Dedifferentiated amniotic fluid mesenchymal stem cell (primary cell): ENCODE measurements around the gene SP140.
"Not testable (repeated sequence)": the region's sequence is repeated elsewhere in the genome, so short reads cannot be mapped to it uniquely, and the experiment has no call there.

Source experiments
- DNase-seq: peaks from one replicate; pipeline ENCODE4 v3.0.0-alpha.2; 2016; ENCODE audit errors: extremely low spot score

Gene SP140

GRCh38 chr2:230224458-230224857, 1.1 kb upstream of the SP140 start:
- no peak for DNase-seq

- no peak for DNase-seq
Observed at GRCh38 chr2:230226051-230226551, 565 bp downstream of the SP140 start.

- no peak for DNase-seq
Observed at GRCh38 chr2:230227216-230227615, 1.7 kb downstream of the SP140 start.

- DNase-seq: no peak
Observed at GRCh38 chr2:230230087-230230486, 4.6 kb downstream of the SP140 start.

DNA sequence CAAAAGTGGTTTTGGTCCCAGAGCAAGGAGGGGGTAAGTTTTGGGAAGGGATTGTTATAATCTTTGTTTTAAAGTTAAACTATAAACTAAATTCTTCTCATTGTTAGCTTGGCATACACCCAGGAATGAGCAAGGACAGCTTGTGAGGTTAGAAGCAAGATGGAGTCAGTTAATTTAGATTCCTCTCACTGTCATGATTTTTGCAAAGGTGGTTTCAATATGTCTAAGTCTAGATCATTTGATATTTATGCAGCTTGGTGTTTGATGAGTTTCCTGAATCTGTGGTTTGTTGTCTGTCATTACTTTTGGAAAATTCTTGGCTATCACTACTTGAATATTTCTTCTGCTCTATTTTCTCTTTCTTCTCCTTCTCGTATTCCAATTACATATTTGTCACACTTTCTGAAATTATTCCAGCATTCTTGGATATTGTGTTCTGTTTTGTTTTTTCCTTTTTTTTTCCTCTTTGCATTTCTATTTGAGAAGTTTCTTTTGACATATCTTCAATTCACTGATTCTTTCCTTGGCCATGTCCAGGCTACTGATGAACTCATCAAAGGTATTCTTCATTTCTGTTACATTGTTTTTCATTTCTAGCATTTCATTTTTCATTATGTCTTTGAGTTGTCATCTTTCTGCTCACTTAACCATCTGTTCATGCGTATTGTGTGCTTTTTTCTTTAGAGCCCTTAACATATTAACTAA, 5.1 kb downstream of the SP140 start:
- DNase-seq: no peak

DNA sequence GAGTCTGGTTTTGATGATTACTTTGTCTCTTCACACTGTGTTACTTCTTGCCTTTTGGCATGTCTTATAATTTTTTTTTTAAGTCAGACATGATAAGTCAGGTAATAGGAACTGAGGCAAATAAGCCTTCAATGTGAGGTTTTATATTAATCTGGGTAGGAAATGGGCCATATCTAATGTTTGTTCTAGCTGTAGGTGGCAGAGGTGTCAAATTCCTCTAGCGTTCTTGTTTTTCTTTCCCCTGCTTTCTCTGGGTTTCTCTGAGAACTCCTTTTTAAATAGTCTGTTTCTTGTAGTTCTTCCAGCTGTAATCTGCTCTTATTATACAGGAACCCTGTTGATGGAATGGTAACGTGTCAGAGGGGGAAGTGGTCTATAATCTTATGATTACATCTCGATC, 5.7 kb downstream of the SP140 start:
- DNase-seq: no peak

DNA sequence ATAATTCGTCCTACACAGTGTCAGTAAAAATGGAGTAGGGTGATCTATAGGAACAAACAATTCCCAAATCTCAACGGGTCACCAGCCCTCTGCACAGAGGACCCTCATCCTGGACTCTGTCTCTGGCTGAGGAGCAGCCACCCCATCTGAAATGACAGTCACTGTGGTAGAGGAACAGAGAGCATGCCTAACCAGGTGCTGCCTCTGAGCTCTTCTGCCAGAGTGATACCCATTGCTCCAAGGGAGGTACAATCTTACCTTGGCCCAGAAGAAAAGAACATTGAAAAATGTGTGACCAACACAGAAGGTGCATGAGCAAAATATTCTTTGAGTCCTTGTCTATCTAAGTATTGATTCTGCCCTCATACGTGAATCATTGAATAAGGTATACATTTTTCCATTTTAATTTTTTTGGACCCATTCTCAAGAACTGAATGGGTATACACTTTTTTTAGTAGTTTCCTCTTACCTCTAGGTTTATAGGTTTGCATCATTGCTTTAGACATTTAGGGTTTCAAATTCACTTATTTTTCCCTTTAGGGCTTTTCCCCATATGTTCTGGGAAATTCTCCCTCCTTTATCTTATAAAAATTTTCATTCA, 8.7 kb downstream of the SP140 start:
- no peak for DNase-seq

- DNase-seq: no peak
Observed at GRCh38 chr2:230234845-230235244, 9.3 kb downstream of the SP140 start.

DNA sequence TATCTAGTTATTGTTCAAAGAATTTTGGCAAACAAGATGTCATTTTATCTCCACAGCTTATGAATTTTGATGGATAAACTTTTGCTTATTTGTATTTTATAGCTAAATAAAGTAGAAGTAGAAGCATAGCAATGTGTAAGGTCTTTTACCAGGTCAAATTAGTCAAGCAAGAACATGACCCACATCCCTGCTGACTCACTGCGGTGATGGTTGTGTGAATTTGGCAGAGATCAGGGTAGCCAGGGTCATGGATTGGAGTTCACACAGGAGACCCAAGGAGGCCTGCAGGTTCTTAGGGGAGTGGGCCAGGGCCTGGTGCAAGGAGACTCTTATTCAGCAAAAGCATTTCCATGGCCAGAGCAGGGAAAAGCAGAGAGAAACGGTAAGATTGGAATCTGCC, 18.7 kb downstream of the SP140 start:
- no peak for DNase-seq

GRCh38 chr2:230246206-230246605, 20.7 kb downstream of the SP140 start:
- no peak for DNase-seq

DNA sequence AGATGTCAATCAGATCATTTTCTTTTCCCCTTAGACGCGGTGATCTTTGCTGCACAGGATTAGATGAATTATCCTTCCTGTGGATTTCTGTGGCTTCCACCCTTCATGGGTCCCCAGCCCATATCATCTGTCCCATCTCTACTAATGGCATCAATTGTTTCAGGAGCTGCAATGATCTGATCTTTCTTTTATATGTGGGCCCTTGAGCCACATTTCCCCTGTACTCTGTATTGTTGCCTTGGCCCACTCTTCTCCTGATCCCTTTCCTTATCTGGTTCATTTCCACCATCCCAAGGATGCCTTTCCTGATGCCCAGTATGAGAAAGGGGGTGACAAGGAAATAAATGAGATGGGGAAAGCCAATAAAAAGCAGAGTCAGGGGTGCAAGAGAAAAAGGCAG, 24.7 kb downstream of the SP140 start:
- DNase-seq: no peak

DNA sequence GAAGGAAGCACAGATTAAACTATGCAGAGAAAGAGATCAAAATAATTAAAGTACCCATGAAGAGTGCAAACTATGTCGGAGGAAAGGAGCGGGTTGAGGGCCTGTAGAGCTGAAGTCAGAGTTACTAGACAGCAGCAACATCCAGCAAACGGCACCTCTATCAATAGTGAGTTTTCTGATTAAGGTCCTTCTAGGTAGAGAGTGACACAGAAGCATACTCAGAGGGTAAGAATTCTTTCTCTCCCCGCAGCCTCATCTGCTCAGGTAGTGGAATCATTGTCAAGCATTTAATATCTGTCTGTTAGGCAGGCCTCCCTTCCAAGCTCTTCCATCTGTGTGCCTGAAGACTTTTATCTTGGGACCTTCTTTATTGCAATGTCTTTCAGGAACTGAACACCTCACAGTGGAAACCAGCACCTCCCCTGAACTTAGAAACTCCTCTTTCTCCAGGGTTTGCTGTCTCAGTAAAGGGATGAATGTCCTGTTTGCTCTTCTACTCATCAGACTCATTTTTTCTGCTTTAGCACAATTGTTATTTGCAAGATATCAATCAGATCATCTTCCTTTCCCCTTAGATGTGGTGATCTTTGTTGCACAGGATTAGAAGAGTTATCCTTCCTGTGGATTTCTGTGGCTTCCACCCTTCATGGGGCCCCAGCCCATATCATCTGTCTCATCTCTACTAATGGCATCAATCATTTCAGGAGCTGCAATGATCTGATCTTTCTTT, 28.8 kb downstream of the SP140 start:
- DNase-seq: no peak

DNA sequence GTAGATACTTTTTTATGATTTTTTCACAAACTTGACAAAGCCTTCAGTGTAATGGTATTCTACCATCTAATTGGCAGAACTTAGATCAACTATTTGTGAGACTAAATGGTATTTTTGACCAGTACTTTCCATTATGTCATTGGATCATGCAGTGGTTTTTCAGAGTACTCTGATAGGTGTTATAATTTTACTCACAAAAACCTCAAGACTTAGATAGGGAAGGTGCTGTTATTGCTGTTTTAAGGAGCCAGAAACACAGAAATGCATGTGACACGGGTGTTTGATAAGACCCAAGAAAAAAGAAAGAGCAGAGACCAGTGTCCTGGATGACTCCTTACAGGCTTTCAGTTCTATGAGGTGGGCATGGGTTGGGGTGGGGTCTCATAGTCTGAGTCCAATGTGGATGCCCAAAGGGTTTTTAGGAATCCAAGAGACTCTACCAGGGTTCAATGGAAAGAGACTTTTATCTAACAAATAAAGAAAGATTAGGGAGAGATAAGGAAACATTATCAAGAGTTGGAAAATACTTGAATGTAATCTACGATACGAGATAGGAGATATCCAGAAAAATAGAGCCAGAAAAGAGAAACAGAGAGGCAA, 31.3 kb downstream of the SP140 start:
- no peak for DNase-seq

GRCh38 chr2:230258483-230258882, 32.9 kb downstream of the SP140 start:
- no peak for DNase-seq

- no peak for DNase-seq
Observed at GRCh38 chr2:230262246-230262645, 36.7 kb downstream of the SP140 start.

- not testable (repeated sequence) for DNase-seq
Observed at GRCh38 chr2:230264945-230265344, 39.4 kb downstream of the SP140 start.

DNA sequence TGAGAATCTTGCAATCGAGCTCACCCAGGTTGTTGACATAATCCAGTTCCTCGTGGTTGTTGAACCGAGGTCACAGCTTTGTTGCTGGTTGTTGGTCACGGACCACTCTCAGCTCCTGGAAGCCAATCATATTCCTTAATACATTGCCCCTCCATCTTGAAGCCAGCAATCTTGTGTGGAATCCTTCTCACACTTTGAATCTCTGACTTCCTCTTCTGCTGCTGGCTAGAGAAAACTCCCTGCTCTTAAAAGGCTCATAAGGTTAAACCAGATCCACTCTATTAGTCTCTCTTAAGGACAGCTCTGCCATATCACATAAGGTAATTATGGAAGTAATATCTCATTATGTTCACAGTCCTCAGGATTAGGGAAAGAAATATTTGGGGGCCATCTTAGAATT, 41.1 kb downstream of the SP140 start:
- no peak for DNase-seq

DNA sequence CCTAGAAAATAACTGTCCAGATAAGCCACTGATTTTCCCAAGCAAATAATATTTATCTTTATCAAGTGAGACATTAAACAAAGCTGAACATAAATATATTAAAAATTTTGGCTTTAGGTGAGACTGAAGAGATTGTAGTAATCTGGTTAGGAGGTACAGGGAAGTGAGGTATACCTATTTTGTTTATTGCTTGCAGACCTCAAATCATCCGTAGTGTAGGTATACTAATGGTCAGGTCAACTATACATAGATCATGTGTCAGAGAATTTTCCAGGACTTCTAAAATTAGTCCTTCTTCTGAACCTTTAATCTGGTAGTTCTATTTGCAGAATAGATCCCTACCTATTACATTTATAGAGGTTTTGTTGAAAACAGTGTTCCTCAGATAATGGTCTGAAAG, 41.5 kb downstream of the SP140 start:
- no peak for DNase-seq

DNA sequence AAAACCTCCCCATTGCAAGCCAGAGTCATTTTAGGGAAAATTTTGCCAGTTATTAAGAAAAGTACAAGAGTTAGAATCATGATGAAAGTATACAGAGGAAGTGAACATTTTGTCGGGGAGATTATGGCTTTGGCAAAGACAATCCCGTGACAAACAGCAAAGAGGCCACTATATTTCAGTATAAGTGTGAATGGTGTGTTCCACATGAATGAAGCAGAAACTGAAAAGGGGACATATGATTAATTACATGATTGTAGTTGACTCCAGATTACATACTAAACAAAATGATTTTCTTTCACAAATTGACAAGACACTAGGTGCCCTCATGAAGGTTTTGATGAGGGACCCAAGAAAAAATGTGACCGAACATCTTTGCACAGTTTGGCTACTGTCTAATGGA, 42.0 kb downstream of the SP140 start:
- DNase-seq: no peak

- no peak for DNase-seq
Observed at GRCh38 chr2:230268606-230269243, 43.2 kb downstream of the SP140 start.

GRCh38 chr2:230269715-230270114, 44.2 kb downstream of the SP140 start:
- DNase-seq: no peak

- no peak for DNase-seq
Observed at GRCh38 chr2:230282936-230283335, 57.4 kb downstream of the SP140 start.
